ENCODE data around the gene EML6. TPM values are rescaled to one million over a fixed set of nuclear protein-coding genes. Genes with fewer than 3 reads are reported as not detected.

Gene EML6
- polyA plus RNA-seq, 1 donor (not counting 4 experiments of a cell fraction or from before 2014, with no cell fraction given): 0.96 TPM

- dilution Hi-C loops (cut with MboI; ENCODE audit: extremely low pct_ligation_motif_present, low sequenced_read_pairs): no loop called here
- Histone ChIP-seq H3K9me3 (ENCODE audit: control insufficient read depth, low read depth, low read length) (no peaks in the 10 kb centered on the region), H3K9me1 (ENCODE audit: control insufficient read depth, extremely low read depth, insufficient read depth, low read length) (no peaks in the 10 kb centered on the region), H3K9ac (ENCODE audit: control insufficient read depth, extremely low read depth, insufficient read depth, low read length) (no peak overlapping the region), H3K79me2 (ENCODE audit: control insufficient read depth, insufficient read depth, low read length) (no peaks in the 10 kb centered on the region), H3K36me3 (ENCODE audit: control insufficient read depth in 2 of 2, extremely low read depth in 1 of 2, insufficient read depth in 2 of 2, low read length in 2 of 2) (no peaks in the 10 kb centered on the region), H3K4me2 (ENCODE audit: control insufficient read depth, extremely low read depth, insufficient read depth, low read depth, low read length) (no peak overlapping the region), H3K27ac (ENCODE audit: control insufficient read depth, insufficient read depth, low read length) (no peak overlapping the region), H3K4me1 (ENCODE audit: control insufficient read depth, extremely low read depth, insufficient read depth, low read length) (no peaks in the 10 kb centered on the region), H3K4me3 (ENCODE audit: control insufficient read depth in 2 of 3, extremely low read depth in 1 of 3, insufficient read depth in 2 of 3, low read depth in 1 of 3, low read length in 3 of 3) (no peak overlapping the region), H4K20me1 (ENCODE audit: control insufficient read depth, extremely low read depth, insufficient read depth, low read length) (no peaks in the 10 kb centered on the region), H2AFZ (ENCODE audit: control insufficient read depth, low read length) (peak overlapping the region; percentile 39), H3K27me3 (ENCODE audit: control insufficient read depth, extremely low read depth, insufficient read depth, low read length) (no peaks in the 10 kb centered on the region)
- no peak for FAIRE-seq
- no peak for TF ChIP-seq EZH2 (IDR thresholded peaks at IDR 0.05; ENCODE audit: low read length)
- TF ChIP-seq CTCF (optimal IDR thresholded peaks at IDR 0.05 in 1 of 3, IDR thresholded peaks at IDR 0.05 in 1 of 3, conservative IDR thresholded peaks at IDR 0.05 in 1 of 3; ENCODE audit: extremely low read depth in 1 of 3, insufficient read depth in 2 of 3, low read length in 3 of 3): no peak
- DNase-seq (ENCODE audit: low read depth, low spot score): no peak
Measured at GRCh38 chr2:54830546-54830945, 107.1 kb downstream of the EML6 start.

GRCh38 chr2:54831480-54831879, 108.0 kb downstream of the EML6 start:
- DNase-seq (ENCODE audit: low read depth, low spot score) (no peak), FAIRE-seq (no peak)
- Histone ChIP-seq H3K9me1 (ENCODE audit: control insufficient read depth, extremely low read depth, insufficient read depth, low read length) (no peaks in the 10 kb centered on the region), H3K9me3 (ENCODE audit: control insufficient read depth, low read depth, low read length) (no peaks in the 10 kb centered on the region), H4K20me1 (ENCODE audit: control insufficient read depth, extremely low read depth, insufficient read depth, low read length) (no peaks in the 10 kb centered on the region), H3K4me1 (ENCODE audit: control insufficient read depth, extremely low read depth, insufficient read depth, low read length) (no peaks in the 10 kb centered on the region), H3K79me2 (ENCODE audit: control insufficient read depth, insufficient read depth, low read length) (no peaks in the 10 kb centered on the region), H3K27me3 (ENCODE audit: control insufficient read depth, extremely low read depth, insufficient read depth, low read length) (no peaks in the 10 kb centered on the region), H3K27ac (ENCODE audit: control insufficient read depth, insufficient read depth, low read length) (no peak overlapping the region), H3K4me2 (ENCODE audit: control insufficient read depth, extremely low read depth, insufficient read depth, low read depth, low read length) (no peak overlapping the region), H3K4me3 (ENCODE audit: control insufficient read depth in 2 of 3, extremely low read depth in 1 of 3, insufficient read depth in 2 of 3, low read depth in 1 of 3, low read length in 3 of 3) (no peak overlapping the region), H2AFZ (ENCODE audit: control insufficient read depth, low read length) (no peak overlapping the region), H3K9ac (ENCODE audit: control insufficient read depth, extremely low read depth, insufficient read depth, low read length) (no peak overlapping the region), H3K36me3 (ENCODE audit: control insufficient read depth in 2 of 2, extremely low read depth in 1 of 2, insufficient read depth in 2 of 2, low read length in 2 of 2) (no peaks in the 10 kb centered on the region)
- dilution Hi-C loops (cut with MboI; ENCODE audit: extremely low pct_ligation_motif_present, low sequenced_read_pairs): no loop called here
- TF ChIP-seq EZH2 (IDR thresholded peaks at IDR 0.05; ENCODE audit: low read length) (no peak), CTCF (optimal IDR thresholded peaks at IDR 0.05 in 1 of 3, IDR thresholded peaks at IDR 0.05 in 1 of 3, conservative IDR thresholded peaks at IDR 0.05 in 1 of 3; ENCODE audit: extremely low read depth in 1 of 3, insufficient read depth in 2 of 3, low read length in 3 of 3) (no peak)

All from keratinocyte (primary cell).